Lung (tissue), 12 donors: ENCODE results near the gene AXIN2. TPM values are rescaled to one million over a fixed set of nuclear protein-coding genes. Genes with fewer than 3 reads are reported as not detected.

Experiments
- ATAC-seq: fragments of 200-7000 bp; cut with Tn5 transposase; one replicate; pipeline ENCODE4 v1.9.1; 2020; ENCODE audit warnings: moderate number of reproducible peaks; ENCODE audit not compliant: insufficient read depth, low FRiP score
- DNase-seq, 3 donors: peaks; one replicate each; pipeline ENCODE4 v3.0.0-alpha.2; 2013 to 2017
- H3K27ac ChIP-seq, 2 donors: one replicate each; pipeline ENCODE4 v1.5.1; 2013; ENCODE audit warnings: mild to moderate bottlenecking in 2 of 2, moderate library complexity in 2 of 2, control low read depth in 1 of 2, inconsistent platforms in 1 of 2, low read depth in 1 of 2, low read length in 1 of 2
- H3K27me3 ChIP-seq, 3 donors: one replicate each; pipeline ENCODE4 v1.5.1; 2013; ENCODE audit warnings: low read length in 2 of 3; ENCODE audit not compliant: control insufficient read depth in 3 of 3, insufficient read depth in 3 of 3
- H3K36me3 ChIP-seq, 4 donors: one replicate each; pipeline ENCODE4 v1.5.1; 2013; ENCODE audit warnings: low read length in 4 of 4, mild to moderate bottlenecking in 1 of 4, moderate library complexity in 1 of 4; ENCODE audit not compliant: control insufficient read depth in 4 of 4, insufficient read depth in 4 of 4
- H3K4me1 ChIP-seq, 5 donors: one replicate each; pipeline ENCODE4 v1.5.1; 2013; ENCODE audit warnings: low read length in 5 of 5, mild to moderate bottlenecking in 2 of 5, moderate library complexity in 1 of 5; ENCODE audit not compliant: control insufficient read depth in 5 of 5, insufficient read depth in 5 of 5
- H3K4me3 ChIP-seq: one replicate; pipeline ENCODE4 v1.5.1; 2013; ENCODE audit warnings: mild to moderate bottlenecking, control low read depth, moderate library complexity
- H3K9ac ChIP-seq, 2 donors: one replicate each; pipeline ENCODE4 v1.5.1; 2013; ENCODE audit warnings: low read length in 2 of 2, control low read depth in 1 of 2; ENCODE audit not compliant: insufficient read depth in 1 of 2
- H3K9me3 ChIP-seq, 4 donors: one replicate each; pipeline ENCODE4 v1.5.1; 2013; ENCODE audit warnings: low read length in 3 of 4, mild to moderate bottlenecking in 1 of 4, moderate library complexity in 1 of 4; ENCODE audit not compliant: control insufficient read depth in 4 of 4, insufficient read depth in 3 of 4
- WGBS, 2 donors: extraction: QIAGEN DNeasy Blood & Tissue Kit; methylation state at CpG; one replicate each; pipeline ENCODE4 v1.1.7; 2013; 5-methylcytosine and 5-hydroxymethylcytosine counted together
- polyA plus RNA-seq, 2 donors: library from polyadenylated mRNA; stranded (reverse); fragments of 200-250 nt; gene quantifications; one replicate each; pipeline ENCODE4 v1.2.1, GENCODE V29; 2013
- total RNA-seq, 2 donors: library from RNA; depleted of rRNA in 1 of 2; stranded (reverse); fragments of >200 nt in 1 of 2; gene quantifications; one replicate each; pipeline ENCODE4 v1.2.1, GENCODE V29; 2014 to 2021
- TF ChIP-seq, protein P1 (sequence below): IDR thresholded peaks from 2 replicates; pipeline ENCODE4 v1.5.1; 2012; ENCODE audit warnings: mild to moderate bottlenecking; ENCODE audit errors: control extremely low read depth, extremely low read depth
- donor health status: control.
- donor health status: control.
- donor health status: Bipolar disorder and iron deficiency.
- donor health status: healthy.
- donor health status: DM: yes; HTN: yes; CAD: no.

AXIN2 gene
- total and polyA plus RNA-seq, 4 donors = 13.0 to 127 (median 36.8) TPM

DNA sequence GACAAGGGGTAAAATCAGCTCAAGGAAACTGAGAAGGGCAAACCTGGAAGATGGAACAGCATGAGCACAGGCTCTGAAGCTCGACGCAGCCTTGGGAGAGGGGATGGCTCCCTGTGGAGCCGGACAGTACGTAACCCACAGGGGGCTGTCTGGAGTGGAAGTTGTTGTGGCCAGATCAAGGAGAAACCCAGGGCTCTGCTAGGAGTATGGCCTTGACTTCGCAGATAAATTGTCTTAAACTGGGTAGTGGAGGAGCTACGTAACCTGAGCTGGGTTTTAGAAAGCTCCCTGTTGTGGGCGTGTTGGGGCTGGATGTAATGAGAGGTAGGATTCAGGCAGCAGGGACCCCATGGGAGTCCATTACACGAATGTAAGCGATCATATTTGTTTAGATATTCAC lies 25.5 kb upstream of the AXIN2 start:
- WGBS, 2 donors = 94 to 95% methylated on average over 9 of the region's 9 CpGs
- H3K9ac ChIP-seq = no peak overlapping the region
- no peak for ATAC-seq

DNA sequence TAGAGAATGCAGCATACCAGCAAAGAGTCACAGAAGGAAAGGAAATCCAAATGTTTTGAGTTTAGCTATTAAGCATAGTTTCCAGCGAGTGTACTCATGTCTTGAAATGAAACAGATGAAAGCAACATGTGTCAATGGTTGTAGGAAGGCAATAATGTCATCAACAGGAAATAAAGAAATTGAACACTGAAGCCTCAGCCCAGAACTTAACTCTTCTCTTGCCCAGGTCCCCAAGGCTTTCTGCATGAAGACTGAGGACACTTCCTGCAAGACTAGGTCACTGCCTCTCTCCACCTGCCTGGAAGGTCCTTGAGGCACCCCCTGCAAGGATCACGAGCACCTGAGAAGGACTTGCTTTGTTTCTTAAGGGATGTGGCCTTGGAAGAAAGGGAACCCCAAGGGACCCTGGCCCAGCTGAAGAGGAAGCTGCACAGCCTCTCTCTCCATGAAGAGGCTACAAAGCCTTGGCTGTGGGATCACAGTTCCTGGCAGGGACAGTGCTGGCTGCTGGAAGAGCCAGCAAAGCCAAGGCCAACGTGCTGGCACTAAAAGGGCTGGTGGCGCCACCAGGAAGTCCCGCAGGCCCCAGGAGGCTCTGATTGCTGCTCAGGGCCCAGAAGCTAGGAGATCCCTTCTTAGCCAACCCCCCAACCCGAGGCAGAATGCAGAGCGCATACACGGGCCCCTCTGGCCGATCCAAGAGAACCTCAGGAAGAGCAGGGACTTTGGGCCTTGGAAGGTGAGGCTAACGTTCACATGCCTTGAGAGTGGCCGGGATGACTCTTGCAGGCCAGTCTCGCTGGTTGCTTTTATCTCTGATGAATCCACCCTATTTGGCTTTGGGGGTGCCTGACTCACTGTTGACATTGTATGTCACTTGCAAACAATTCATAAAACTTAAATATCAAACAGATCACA lies 23.4 kb upstream of the AXIN2 start:
- TF ChIP-seq, protein P1, sequence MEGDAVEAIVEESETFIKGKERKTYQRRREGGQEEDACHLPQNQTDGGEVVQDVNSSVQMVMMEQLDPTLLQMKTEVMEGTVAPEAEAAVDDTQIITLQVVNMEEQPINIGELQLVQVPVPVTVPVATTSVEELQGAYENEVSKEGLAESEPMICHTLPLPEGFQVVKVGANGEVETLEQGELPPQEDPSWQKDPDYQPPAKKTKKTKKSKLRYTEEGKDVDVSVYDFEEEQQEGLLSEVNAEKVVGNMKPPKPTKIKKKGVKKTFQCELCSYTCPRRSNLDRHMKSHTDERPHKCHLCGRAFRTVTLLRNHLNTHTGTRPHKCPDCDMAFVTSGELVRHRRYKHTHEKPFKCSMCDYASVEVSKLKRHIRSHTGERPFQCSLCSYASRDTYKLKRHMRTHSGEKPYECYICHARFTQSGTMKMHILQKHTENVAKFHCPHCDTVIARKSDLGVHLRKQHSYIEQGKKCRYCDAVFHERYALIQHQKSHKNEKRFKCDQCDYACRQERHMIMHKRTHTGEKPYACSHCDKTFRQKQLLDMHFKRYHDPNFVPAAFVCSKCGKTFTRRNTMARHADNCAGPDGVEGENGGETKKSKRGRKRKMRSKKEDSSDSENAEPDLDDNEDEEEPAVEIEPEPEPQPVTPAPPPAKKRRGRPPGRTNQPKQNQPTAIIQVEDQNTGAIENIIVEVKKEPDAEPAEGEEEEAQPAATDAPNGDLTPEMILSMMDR = no peak
- Histone ChIP-seq H3K9me3 (no peaks in the 10 kb centered on the region), H3K27ac (no peak overlapping the region), H3K9ac (no peak overlapping the region), H3K27me3 (no peaks in the 10 kb centered on the region), H3K36me3 (no peaks in the 10 kb centered on the region), H3K4me1 (peaks cover 2 to 37% (median 13%) of the 10 kb centered on the region in 5 donors), H3K4me3 (no peak overlapping the region)
- DNase-seq (no peak), ATAC-seq (no peak)
- WGBS, 2 donors = 80 to 90% methylated on average over 12 of the region's 12 CpGs

More for the DNA sequence above, 25.5 kb upstream of the AXIN2 start:
- Histone ChIP-seq H3K36me3 (no peaks in the 10 kb centered on the region), H3K27ac (no peak overlapping the region), H3K9me3 (no peaks in the 10 kb centered on the region), H3K4me3 (no peak overlapping the region), H3K27me3 (no peaks in the 10 kb centered on the region), H3K4me1 (peaks cover 2 to 37% (median 13%) of the 10 kb centered on the region in 5 donors)
- no peak for DNase-seq
- TF ChIP-seq, protein P1 = no peak

DNA sequence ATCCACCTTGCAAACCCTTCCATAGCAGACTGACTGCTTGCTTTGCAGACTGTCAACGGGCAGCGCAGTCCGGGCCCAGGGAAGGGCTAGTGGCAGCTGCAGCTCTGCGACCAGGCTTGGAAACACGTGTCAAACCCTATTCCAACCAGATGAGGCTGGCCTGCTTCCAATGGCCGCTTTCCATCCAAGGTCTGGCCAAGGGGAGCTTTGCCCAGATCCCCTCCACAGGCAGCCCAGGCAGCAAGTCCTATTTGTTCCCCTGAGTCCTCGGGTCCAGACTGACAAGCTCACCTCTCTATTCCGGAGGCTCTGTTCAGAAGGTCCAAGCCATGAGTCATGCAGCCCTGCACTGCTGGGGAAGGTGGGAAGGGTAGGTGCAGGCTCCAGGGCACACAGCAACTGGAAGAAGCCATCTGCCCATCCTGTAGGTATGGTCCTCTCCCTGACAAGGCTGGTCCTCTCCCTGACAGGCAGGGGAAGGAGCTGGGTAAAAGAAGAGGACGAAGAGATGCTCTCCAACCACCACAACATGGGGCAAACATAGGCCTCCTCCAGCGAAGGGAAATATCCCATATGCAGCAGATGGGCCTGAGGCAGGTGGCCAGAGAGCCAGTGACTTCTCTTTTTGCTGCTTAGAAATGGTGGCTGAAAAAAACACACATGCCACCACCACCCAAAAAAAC lies 22.6 kb upstream of the AXIN2 start:
- no peaks in the 10 kb centered on the region for H3K9me3 ChIP-seq
- TF ChIP-seq, protein P1 = no peak
- no peak overlapping the region for H3K27ac ChIP-seq
- WGBS, 2 donors = 85 to 86% methylated on average over 10 of the region's 10 CpGs
- no peaks in the 10 kb centered on the region for H3K36me3 ChIP-seq
- H3K9ac ChIP-seq = no peak overlapping the region
- ATAC-seq (no peak), DNase-seq (peak; percentile 61 to 69 (median 64))
- no peak overlapping the region for H3K4me3 ChIP-seq
- H3K4me1 ChIP-seq = peaks cover 2 to 33% (median 13%) of the 10 kb centered on the region in 5 donors
- no peaks in the 10 kb centered on the region for H3K27me3 ChIP-seq
